ENCODE results near the gene ZNF155.

The ZNF155 gene

DNA sequence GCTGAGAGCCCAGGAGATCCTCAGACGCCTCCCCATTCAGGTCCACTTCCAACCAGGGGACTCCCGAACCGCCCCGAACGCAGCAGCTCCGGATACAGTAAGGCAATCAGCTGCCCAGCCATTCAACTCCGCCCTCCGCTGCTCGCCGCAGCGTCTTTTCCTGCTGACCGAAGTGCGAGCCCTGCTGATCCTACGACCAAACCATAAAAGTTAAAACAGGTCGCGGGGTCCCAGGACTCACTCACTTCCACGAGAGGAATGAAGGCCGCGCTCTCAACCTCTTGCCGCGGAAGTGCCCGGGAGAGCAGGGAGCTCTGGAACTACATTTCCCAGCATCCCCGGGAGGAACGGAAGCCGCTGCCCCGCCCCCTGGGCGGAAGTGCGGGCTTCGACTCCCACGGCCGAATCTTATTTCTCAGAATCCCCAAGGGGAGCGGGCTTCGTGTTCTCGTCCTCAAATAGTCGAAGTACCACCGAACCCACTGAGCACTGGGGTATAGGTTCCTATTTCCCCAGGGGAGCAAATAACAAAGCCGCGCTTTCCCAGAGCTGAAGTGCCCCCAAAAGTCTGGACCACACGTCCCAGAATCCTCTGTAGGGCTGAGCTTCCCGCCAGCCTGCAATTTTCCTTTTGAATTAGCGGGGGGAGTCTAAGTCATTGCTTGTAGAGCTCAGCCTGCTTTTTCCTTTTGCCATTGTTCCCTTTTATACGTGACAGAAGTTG lies 48.8 kb upstream of the ZNF155 start, which contains the start of gene ZNF45 (continued):
- TF ChIP-seq, protein P1, sequence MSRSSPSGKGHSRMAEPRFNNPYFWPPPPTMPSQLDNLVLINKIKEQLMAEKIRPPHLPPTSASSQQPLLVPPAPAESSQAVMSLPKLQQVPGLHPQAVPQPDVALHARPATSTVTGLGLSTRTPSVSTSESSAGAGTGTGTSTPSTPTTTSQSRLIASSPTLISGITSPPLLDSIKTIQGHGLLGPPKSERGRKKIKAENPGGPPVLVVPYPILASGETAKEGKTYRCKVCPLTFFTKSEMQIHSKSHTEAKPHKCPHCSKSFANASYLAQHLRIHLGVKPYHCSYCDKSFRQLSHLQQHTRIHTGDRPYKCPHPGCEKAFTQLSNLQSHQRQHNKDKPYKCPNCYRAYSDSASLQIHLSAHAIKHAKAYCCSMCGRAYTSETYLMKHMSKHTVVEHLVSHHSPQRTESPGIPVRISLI (tag by site-specific recombination; IDR thresholded peaks at IDR 0.05) = no peak
- no peak for TF ChIP-seq ZNF133 (tag by site-specific recombination; IDR thresholded peaks at IDR 0.05)
- TF ChIP-seq ZBTB7A (tag by site-specific recombination; IDR thresholded peaks at IDR 0.05; ENCODE audit: low read depth) = peak; percentile 46
- no peak for TF ChIP-seq SALL2 (tag by site-specific recombination; IDR thresholded peaks at IDR 0.05; ENCODE audit: borderline replicate concordance)
- peak; percentile 99 for TF ChIP-seq ZNF335 (tag by site-specific recombination; conservative IDR thresholded peaks at IDR 0.05)
- no peak for TF ChIP-seq ZNF174 (tag by site-specific recombination; IDR thresholded peaks at IDR 0.05)
- no peak; the same call in 1 of the 2 replicates for TF ChIP-seq GLI2 (tag by site-specific recombination; IDR thresholded peaks at IDR 0.05; ENCODE audit: borderline replicate concordance, low read depth)
- no peak for TF ChIP-seq ZNF621 (tag by site-specific recombination; IDR thresholded peaks at IDR 0.05)
- TF ChIP-seq ZBTB8A (tag by site-specific recombination; IDR thresholded peaks at IDR 0.05) = peak; percentile 68; the same call in 1 of the 2 replicates
- peak; percentile 90 for TF ChIP-seq ZNF366 (tag by site-specific recombination; conservative IDR thresholded peaks at IDR 0.05)
- TF ChIP-seq ZNF239 (tag by site-specific recombination; IDR thresholded peaks at IDR 0.05) = no peak
- peak; percentile 80 for TF ChIP-seq ZNF843 (tag by site-specific recombination; IDR thresholded peaks at IDR 0.05)
- TF ChIP-seq ZFHX2 (tag by site-specific recombination; conservative IDR thresholded peaks at IDR 0.05) = peak; percentile 83
- peak; percentile 97; the same call in 1 of the 2 replicates for TF ChIP-seq ZFP37 (tag by site-specific recombination; IDR thresholded peaks at IDR 0.05)
- TF ChIP-seq ZNF510 (tag by site-specific recombination; IDR thresholded peaks at IDR 0.05; ENCODE audit: insufficient replicate concordance) = no peak
- peak; percentile 83 for TF ChIP-seq ZFP69B (tag by site-specific recombination; IDR thresholded peaks at IDR 0.05)
- TF ChIP-seq, protein P2, sequence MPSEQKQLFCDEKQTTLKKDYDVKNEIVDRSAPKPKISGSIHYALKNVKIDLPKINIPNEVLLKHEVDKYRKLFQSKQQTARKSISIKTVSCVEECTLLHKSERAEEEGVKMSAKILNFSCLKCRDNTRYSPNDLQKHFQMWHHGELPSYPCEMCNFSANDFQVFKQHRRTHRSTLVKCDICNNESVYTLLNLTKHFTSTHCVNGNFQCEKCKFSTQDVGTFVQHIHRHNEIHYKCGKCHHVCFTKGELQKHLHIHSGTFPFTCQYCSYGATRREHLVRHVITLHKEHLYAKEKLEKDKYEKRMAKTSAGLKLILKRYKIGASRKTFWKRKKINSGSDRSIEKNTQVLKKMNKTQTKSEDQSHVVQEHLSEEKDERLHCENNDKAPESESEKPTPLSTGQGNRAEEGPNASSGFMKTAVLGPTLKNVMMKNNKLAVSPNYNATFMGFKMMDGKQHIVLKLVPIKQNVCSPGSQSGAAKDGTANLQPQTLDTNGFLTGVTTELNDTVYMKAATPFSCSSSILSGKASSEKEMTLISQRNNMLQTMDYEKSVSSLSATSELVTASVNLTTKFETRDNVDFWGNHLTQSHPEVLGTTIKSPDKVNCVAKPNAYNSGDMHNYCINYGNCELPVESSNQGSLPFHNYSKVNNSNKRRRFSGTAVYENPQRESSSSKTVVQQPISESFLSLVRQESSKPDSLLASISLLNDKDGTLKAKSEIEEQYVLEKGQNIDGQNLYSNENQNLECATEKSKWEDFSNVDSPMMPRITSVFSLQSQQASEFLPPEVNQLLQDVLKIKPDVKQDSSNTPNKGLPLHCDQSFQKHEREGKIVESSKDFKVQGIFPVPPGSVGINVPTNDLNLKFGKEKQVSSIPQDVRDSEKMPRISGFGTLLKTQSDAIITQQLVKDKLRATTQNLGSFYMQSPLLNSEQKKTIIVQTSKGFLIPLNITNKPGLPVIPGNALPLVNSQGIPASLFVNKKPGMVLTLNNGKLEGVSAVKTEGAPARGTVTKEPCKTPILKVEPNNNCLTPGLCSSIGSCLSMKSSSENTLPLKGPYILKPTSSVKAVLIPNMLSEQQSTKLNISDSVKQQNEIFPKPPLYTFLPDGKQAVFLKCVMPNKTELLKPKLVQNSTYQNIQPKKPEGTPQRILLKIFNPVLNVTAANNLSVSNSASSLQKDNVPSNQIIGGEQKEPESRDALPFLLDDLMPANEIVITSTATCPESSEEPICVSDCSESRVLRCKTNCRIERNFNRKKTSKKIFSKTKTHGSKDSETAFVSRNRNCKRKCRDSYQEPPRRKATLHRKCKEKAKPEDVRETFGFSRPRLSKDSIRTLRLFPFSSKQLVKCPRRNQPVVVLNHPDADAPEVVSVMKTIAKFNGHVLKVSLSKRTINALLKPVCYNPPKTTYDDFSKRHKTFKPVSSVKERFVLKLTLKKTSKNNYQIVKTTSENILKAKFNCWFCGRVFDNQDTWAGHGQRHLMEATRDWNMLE (tag by site-specific recombination; conservative IDR thresholded peaks at IDR 0.05; ENCODE audit: low read depth) = peak; percentile 94
- TF ChIP-seq, protein P3, sequence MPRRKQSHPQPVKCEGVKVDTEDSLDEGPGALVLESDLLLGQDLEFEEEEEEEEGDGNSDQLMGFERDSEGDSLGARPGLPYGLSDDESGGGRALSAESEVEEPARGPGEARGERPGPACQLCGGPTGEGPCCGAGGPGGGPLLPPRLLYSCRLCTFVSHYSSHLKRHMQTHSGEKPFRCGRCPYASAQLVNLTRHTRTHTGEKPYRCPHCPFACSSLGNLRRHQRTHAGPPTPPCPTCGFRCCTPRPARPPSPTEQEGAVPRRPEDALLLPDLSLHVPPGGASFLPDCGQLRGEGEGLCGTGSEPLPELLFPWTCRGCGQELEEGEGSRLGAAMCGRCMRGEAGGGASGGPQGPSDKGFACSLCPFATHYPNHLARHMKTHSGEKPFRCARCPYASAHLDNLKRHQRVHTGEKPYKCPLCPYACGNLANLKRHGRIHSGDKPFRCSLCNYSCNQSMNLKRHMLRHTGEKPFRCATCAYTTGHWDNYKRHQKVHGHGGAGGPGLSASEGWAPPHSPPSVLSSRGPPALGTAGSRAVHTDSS (tag by site-specific recombination; IDR thresholded peaks at IDR 0.05) = no peak
- no peak for TF ChIP-seq ZNF157 (tag by site-specific recombination; IDR thresholded peaks at IDR 0.05)
- TF ChIP-seq ZFP3 (tag by site-specific recombination; IDR thresholded peaks at IDR 0.05; ENCODE audit: low read depth) = no peak
- no peak for TF ChIP-seq ZNF354C (tag by site-specific recombination; IDR thresholded peaks at IDR 0.05; ENCODE audit: borderline replicate concordance, low read depth)
- TF ChIP-seq TRIM28 (IDR thresholded peaks at IDR 0.05; ENCODE audit: borderline replicate concordance, low read length) = no peak
- TF ChIP-seq, protein P4, sequence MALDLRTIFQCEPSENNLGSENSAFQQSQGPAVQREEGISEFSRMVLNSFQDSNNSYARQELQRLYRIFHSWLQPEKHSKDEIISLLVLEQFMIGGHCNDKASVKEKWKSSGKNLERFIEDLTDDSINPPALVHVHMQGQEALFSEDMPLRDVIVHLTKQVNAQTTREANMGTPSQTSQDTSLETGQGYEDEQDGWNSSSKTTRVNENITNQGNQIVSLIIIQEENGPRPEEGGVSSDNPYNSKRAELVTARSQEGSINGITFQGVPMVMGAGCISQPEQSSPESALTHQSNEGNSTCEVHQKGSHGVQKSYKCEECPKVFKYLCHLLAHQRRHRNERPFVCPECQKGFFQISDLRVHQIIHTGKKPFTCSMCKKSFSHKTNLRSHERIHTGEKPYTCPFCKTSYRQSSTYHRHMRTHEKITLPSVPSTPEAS (tag by site-specific recombination; IDR thresholded peaks at IDR 0.05) = peak; percentile 11; the same call in 1 of the 2 replicates
- TF ChIP-seq ZBTB21 (tag by site-specific recombination; IDR thresholded peaks at IDR 0.05) = peak; percentile 63
- TF ChIP-seq, protein P5, sequence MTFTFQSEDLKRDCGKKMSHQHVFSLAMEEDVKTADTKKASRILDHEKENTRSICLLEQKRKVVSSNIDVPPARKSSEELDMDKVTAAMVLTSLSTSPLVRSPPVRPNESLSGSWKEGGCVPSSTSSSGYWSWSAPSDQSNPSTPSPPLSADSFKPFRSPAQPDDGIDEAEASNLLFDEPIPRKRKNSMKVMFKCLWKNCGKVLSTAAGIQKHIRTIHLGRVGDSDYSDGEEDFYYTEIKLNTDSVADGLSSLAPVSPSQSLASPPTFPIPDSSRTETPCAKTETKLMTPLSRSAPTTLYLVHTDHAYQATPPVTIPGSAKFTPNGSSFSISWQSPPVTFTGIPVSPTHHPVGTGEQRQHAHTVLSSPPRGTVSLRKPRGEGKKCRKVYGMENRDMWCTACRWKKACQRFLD (tag by site-specific recombination; IDR thresholded peaks at IDR 0.05) = no peak
- TF ChIP-seq, protein P6, sequence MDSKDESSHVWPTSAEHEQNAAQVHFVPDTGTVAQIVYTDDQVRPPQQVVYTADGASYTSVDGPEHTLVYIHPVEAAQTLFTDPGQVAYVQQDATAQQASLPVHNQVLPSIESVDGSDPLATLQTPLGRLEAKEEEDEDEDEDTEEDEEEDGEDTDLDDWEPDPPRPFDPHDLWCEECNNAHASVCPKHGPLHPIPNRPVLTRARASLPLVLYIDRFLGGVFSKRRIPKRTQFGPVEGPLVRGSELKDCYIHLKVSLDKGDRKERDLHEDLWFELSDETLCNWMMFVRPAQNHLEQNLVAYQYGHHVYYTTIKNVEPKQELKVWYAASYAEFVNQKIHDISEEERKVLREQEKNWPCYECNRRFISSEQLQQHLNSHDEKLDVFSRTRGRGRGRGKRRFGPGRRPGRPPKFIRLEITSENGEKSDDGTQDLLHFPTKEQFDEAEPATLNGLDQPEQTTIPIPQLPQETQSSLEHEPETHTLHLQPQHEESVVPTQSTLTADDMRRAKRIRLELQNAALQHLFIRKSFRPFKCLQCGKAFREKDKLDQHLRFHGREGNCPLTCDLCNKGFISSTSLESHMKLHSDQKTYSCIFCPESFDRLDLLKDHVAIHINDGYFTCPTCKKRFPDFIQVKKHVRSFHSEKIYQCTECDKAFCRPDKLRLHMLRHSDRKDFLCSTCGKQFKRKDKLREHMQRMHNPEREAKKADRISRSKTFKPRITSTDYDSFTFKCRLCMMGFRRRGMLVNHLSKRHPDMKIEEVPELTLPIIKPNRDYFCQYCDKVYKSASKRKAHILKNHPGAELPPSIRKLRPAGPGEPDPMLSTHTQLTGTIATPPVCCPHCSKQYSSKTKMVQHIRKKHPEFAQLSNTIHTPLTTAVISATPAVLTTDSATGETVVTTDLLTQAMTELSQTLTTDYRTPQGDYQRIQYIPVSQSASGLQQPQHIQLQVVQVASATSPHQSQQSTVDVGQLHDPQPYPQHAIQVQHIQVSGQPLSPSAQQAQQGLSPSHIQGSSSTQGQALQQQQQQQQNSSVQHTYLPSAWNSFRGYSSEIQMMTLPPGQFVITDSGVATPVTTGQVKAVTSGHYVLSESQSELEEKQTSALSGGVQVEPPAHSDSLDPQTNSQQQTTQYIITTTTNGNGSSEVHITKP (tag by site-specific recombination; IDR thresholded peaks at IDR 0.05) = peak; percentile 96
